Measurements from ENCODE around the gene MNX1. TPM values are rescaled to one million over a fixed set of nuclear protein-coding genes. Genes with fewer than 3 reads are reported as not detected.

MNX1 gene
- total and polyA plus RNA-seq, 2 of the 4 experiments (the other 2 are of a cell fraction), result not detected

- TF ChIP-seq CEBPB (IDR thresholded peaks at IDR 0.05; ENCODE audit: low read depth, low read length), result no peak
Observed at GRCh38 chr7:157024716-157025115, 14.3 kb upstream of the MNX1 start.

More at GRCh38 chr7:157024716-157025115, 14.3 kb upstream of the MNX1 start:
- Histone ChIP-seq H4K91ac (ENCODE audit: insufficient read depth, low read depth, low read length) (no peak overlapping the region), H2BK5ac (ENCODE audit: low read depth, low read length, poor library complexity, severe bottlenecking) (no peak overlapping the region), H4K8ac (ENCODE audit: low read depth in 2 of 2, low read length in 2 of 2) (no peak overlapping the region), H3K4me3 (ENCODE audit: insufficient read depth, low read depth, low read length) (no peak overlapping the region), H2AK5ac (ENCODE audit: low read depth, low read length) (no peak overlapping the region), H3K79me1 (ENCODE audit: low read depth in 1 of 2, low read length in 2 of 2) (no peaks in the 10 kb centered on the region), H3K4me1 (ENCODE audit: control insufficient read depth, insufficient read depth, low read length) (no peaks in the 10 kb centered on the region), H3K18ac (ENCODE audit: low read depth, low read length) (no peak overlapping the region), H4K20me1 (ENCODE audit: insufficient read depth, low read length) (no peaks in the 10 kb centered on the region), H3K4ac (ENCODE audit: low read depth, low read length) (no peak overlapping the region), H2BK15ac (ENCODE audit: low read depth, low read length) (no peak overlapping the region), H4K5ac (ENCODE audit: low read depth, low read length) (no peak overlapping the region), H3K14ac (replicated peaks; ENCODE audit: low read depth, low read length) (no peak overlapping the region), H3K9ac (ENCODE audit: low read depth, low read length) (no peak overlapping the region), H2BK120ac (ENCODE audit: low read depth, low read length) (no peak overlapping the region), H3K9me1 (ENCODE audit: insufficient read depth, low read length) (no peaks in the 10 kb centered on the region), H3K36me3 (ENCODE audit: control insufficient read depth, insufficient read depth, low read length) (no peaks in the 10 kb centered on the region), H3K4me2 (ENCODE audit: low read depth, low read length) (no peak overlapping the region), H2AK9ac (replicated peaks; ENCODE audit: low read depth, low read length, poor library complexity) (no peak overlapping the region), H3K27ac (ENCODE audit: insufficient read depth, low read length) (no peak overlapping the region), H3K23ac (ENCODE audit: low read depth, low read length) (no peak overlapping the region), H3K56ac (ENCODE audit: extremely low read depth, insufficient read depth, low read length) (no peak overlapping the region), H2BK20ac (ENCODE audit: low read depth, low read length) (no peak overlapping the region), H2AFZ (replicated peaks; ENCODE audit: low read length, poor library complexity) (no peak overlapping the region), H3K9me3 (ENCODE audit: control insufficient read depth, insufficient read depth, low read length) (peaks cover 7% of the 10 kb centered on the region; the same call in 1 of the 2 replicates), H3K27me3 (ENCODE audit: control insufficient read depth, insufficient read depth, low read length) (peaks cover 58% of the 10 kb centered on the region)
- CTCF ChIA-PET, result no interaction called here
- no CpG with 5 or more reads among the region's 3 CpGs for WGBS, 2 experiments (ENCODE audit: extremely low coverage in 2 of 2, insufficient read length in 1 of 2)
- POLR2A ChIA-PET (ENCODE audit: unreplicated experiment), result no interaction called here
- in situ Hi-C loops (cut with MboI; ENCODE audit: low sequenced_read_pairs) (no loop called here), intact Hi-C loops (cut with micrococcal nuclease) (no loop called here), dilution Hi-C loops (cut with HindIII; ENCODE audit: low sequenced_read_pairs, unreplicated experiment) (no loop called here)
- no peak for ATAC-seq (ENCODE audit: low read depth)
- no peak for DNase-seq
- no TSS peak for BruUV-seq (replicated peaks)

Measured in IMR-90 (cell line).